T-helper 2 cell treated with Interferon-gamma antibody and Interleukin-4, amounts not matched to agents 5 μg/mL and 100 μg/mL, for 36 hours (primary cell): ENCODE measurements around the gene HKDC1.
"Not testable (repeated sequence)": the region's sequence is repeated elsewhere in the genome, so short reads cannot be mapped to it uniquely, and the experiment has no call there.

Experiments used
- DNase-seq: peaks from one replicate; pipeline ENCODE4 v3.0.0; 2021; ENCODE audit warnings: low spot score
- H3K27ac Mint-ChIP-seq: one replicate; pipeline ENCODE4 v1.8.0; 2021; ENCODE audit warnings: mild to moderate bottlenecking, mixed read lengths
- H3K27me3 Mint-ChIP-seq: one replicate; pipeline ENCODE4 v1.8.0; 2021; ENCODE audit warnings: low read depth, mixed read lengths
- H3K36me3 Mint-ChIP-seq: one replicate; pipeline ENCODE4 v1.8.0; 2021; ENCODE audit warnings: low read depth, mixed read lengths
- H3K4me1 Mint-ChIP-seq: one replicate; pipeline ENCODE4 v1.8.0; 2021; ENCODE audit warnings: low read depth, mixed read lengths
- H3K4me3 Mint-ChIP-seq: one replicate; pipeline ENCODE4 v1.8.0; 2022; ENCODE audit warnings: mild to moderate bottlenecking, moderate library complexity, mixed read lengths
- H3K9me3 Mint-ChIP-seq: one replicate; pipeline ENCODE4 v1.8.0; 2021; ENCODE audit warnings: mixed read lengths

The HKDC1 gene, protein sequence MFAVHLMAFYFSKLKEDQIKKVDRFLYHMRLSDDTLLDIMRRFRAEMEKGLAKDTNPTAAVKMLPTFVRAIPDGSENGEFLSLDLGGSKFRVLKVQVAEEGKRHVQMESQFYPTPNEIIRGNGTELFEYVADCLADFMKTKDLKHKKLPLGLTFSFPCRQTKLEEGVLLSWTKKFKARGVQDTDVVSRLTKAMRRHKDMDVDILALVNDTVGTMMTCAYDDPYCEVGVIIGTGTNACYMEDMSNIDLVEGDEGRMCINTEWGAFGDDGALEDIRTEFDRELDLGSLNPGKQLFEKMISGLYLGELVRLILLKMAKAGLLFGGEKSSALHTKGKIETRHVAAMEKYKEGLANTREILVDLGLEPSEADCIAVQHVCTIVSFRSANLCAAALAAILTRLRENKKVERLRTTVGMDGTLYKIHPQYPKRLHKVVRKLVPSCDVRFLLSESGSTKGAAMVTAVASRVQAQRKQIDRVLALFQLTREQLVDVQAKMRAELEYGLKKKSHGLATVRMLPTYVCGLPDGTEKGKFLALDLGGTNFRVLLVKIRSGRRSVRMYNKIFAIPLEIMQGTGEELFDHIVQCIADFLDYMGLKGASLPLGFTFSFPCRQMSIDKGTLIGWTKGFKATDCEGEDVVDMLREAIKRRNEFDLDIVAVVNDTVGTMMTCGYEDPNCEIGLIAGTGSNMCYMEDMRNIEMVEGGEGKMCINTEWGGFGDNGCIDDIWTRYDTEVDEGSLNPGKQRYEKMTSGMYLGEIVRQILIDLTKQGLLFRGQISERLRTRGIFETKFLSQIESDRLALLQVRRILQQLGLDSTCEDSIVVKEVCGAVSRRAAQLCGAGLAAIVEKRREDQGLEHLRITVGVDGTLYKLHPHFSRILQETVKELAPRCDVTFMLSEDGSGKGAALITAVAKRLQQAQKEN

DNA sequence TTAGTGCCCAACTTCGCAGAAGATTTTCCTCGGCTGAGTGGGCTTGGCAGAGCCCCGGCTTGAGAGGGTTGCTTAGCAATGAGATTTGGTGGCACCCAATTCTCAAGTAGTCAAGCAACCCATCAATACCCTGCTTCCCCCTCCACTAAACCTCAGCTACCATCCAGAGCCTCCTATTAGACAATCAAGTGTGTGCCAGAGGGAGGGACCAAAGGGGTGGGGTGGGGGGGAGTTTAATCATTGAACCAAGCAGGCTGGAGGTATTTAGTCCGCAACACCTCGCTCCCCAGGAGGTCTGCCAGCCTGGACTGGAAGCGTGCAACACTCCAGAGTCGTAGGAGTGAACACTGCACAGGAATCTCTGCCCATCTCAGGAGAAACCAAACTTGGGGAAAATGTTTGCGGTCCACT, at the start of gene HKDC1:
TSS of gene HKDC1 (plus strand) at position 292 of the 411 bp plus-strand sequence. CDS start at position 396, 104 bp downstream.
- H3K27ac Mint-ChIP-seq: peak within 1 kb of the TSS; percentile 74
- H3K4me3 Mint-ChIP-seq: no peak within 1 kb of the TSS
- no peaks in the 10 kb centered on the region for H3K36me3 Mint-ChIP-seq
- no peak for DNase-seq
- peaks cover 49% of the 10 kb centered on the region for H3K4me1 Mint-ChIP-seq
- no peaks in the 10 kb centered on the region for H3K27me3 Mint-ChIP-seq
- H3K9me3 Mint-ChIP-seq: no peaks in the 10 kb centered on the region

DNA sequence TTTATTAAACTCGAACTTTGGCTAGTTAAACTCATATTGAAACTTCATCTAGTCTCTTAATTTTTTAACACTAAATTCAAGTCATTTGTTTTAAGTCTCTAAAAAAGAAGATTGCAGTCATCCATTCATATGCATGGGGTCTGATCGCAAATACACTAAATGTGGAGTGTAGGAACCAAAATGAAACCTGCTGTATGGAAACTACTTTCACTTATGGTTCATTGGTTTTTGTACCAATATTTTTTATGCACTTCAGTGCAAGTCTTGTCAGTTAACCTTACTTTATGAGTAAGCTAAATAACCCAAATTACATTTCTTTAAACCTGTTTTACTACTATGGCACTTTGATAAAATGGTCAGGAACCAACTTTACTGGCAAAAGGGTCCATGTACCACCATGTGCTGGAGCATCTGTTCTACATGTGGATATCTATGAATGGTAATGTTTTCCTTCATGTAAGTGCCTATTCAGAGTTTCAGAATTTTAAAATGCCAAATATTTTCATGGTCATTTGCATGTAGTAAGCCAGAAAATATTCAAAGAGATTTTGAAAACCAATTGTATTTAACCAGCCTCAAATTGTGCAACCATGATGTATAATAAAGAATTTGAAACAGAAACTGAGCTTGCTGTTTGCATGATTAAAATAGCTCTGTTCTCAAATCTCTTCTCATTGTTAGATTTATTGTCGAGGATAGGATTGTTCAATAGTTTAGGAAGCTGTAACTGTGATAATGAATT, 47.7 kb upstream of the HKDC1 start:
- H3K4me1 Mint-ChIP-seq: no peaks in the 10 kb centered on the region
- H3K4me3 Mint-ChIP-seq: no peak overlapping the region
- no peaks in the 10 kb centered on the region for H3K9me3 Mint-ChIP-seq
- H3K27ac Mint-ChIP-seq: no peak overlapping the region
- no peaks in the 10 kb centered on the region for H3K27me3 Mint-ChIP-seq
- no peak for DNase-seq
- H3K36me3 Mint-ChIP-seq: peaks cover 25% of the 10 kb centered on the region

DNA sequence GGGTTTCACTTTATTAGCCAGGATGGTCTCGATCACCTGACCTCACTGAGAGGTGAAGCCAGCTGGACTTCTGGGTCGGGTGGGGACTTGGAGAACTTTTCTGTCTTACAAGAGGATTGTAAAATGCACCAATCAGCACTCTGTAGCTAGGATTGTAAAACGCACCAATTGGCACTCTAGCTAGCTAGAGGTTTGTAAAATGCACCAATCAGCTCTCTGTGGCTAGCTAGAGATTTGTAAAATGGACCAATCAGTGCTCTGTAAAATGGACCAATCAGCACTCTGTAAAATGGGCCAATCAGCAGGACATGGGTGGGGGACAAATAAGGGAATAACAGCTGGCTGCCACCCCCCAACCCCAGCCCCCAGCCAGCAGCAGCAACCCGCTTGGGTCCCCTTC, 44.8 kb upstream of the HKDC1 start:
- DNase-seq, H3K9me3 Mint-ChIP-seq, H3K27me3 Mint-ChIP-seq, H3K4me1 Mint-ChIP-seq, H3K4me3 Mint-ChIP-seq, H3K27ac Mint-ChIP-seq: not testable (repeated sequence)
- H3K36me3 Mint-ChIP-seq: peaks cover 12% of the 10 kb centered on the region

DNA sequence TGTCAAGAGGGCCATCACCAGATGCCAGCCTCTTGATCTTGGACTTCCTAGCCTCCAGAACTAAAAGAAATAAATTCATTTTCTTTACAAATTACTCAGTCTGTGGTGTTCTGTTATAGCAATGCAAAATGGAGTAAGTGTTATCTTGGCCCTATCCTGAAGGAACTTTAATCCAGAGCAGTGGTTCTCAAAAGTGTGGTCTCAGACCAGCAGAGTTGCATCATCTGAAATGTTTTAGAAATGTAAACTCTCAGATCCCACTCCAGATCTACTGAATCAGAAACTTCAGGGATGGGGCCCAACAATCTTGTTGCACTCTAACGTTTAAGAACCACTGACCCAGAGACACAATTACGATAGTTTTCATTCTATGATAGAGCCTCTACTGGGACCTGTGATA, 43.3 kb upstream of the HKDC1 start:
- H3K27ac Mint-ChIP-seq: no peak overlapping the region
- no peaks in the 10 kb centered on the region for H3K9me3 Mint-ChIP-seq
- no peaks in the 10 kb centered on the region for H3K27me3 Mint-ChIP-seq
- peaks cover 4% of the 10 kb centered on the region for H3K36me3 Mint-ChIP-seq
- H3K4me1 Mint-ChIP-seq: peaks cover 19% of the 10 kb centered on the region
- H3K4me3 Mint-ChIP-seq: no peak overlapping the region
- DNase-seq: no peak

DNA sequence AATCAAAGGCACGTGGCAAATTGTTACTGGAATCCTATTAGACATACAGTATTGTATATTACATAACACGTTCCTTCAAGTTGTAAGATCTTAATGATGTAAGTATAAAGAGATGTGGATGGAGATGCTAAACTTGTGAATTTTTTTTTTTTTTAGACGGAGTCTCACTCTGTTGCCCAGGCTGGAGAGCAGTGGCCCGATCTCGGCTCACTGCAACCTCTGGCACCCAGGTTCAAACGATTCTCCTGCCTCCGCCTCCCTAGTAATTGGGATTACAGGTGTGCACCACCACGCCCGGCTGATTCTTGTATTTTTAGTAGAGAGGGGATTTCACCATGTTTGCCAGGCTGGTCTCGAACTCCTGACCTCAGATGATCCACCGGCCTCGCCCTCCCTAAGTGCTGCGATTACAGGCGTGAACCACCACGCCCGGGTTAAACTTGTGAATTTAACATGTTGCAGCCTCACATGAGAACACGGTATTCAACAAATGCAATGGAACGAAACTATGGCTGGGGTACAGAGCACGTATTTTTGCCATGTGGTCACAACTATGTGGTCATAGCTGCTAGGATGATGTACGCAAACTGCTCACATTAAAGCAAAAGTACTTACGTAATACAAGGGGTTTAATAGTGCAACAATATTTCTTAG, 40.9 kb upstream of the HKDC1 start:
- H3K9me3 Mint-ChIP-seq: no peaks in the 10 kb centered on the region
- H3K36me3 Mint-ChIP-seq: peaks cover 4% of the 10 kb centered on the region
- H3K4me1 Mint-ChIP-seq: peaks cover 26% of the 10 kb centered on the region
- peak; percentile 22 for DNase-seq
- H3K27ac Mint-ChIP-seq: peak overlapping the region; percentile 99
- peak overlapping the region; percentile 89 for H3K4me3 Mint-ChIP-seq
- H3K27me3 Mint-ChIP-seq: no peaks in the 10 kb centered on the region

DNA sequence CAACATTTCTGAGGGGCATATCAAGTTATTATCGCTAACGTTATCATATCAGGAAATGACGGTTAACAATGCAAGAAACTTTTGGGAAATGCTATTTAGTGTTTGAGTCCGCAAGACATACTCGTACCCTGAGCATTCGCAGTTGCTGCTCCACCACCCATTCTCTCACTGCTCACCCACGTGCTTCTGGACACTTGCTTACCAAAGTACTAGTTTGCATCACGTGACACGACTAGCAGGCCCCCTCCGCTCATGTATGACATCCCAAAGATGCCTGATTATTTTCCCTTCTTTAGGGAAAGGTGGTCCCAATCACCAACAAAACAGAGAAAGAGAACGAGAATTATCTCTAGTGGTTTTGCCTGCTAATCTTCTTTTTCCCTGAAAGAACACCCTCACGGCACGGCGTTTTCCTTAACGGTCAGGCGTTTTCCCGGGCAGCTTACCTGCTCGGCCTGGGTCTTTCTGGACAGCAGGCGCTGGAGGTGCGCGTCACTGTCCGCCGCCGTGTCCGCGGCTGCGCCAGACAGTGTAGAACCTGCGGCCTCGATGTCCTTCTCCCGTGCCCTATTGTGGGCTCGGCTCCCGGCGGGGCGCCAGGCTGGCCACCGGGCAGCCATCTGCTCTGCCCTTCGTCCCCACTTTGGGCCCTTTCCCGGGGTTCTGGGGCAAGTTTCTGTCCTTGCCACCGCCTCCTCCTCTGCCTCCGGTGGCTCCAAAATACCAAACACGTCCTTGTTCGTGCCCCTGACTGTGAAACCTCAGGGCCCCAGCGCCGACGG, 40.2 kb upstream of the HKDC1 start, which contains the start of gene SUPV3L1:
TSS of gene SUPV3L1 (plus strand) at position 492 of the 782 bp plus-strand sequence. CDS start at position 550, 58 bp downstream.
- peaks cover 4% of the 10 kb centered on the region for H3K36me3 Mint-ChIP-seq
- no peaks in the 10 kb centered on the region for H3K27me3 Mint-ChIP-seq
- peaks cover 28% of the 10 kb centered on the region for H3K4me1 Mint-ChIP-seq
- peak; percentile 85 for DNase-seq
- no peaks in the 10 kb centered on the region for H3K9me3 Mint-ChIP-seq
- peak within 1 kb of the TSS; percentile 89 for H3K4me3 Mint-ChIP-seq
- peak within 1 kb of the TSS; percentile 99 for H3K27ac Mint-ChIP-seq

DNA sequence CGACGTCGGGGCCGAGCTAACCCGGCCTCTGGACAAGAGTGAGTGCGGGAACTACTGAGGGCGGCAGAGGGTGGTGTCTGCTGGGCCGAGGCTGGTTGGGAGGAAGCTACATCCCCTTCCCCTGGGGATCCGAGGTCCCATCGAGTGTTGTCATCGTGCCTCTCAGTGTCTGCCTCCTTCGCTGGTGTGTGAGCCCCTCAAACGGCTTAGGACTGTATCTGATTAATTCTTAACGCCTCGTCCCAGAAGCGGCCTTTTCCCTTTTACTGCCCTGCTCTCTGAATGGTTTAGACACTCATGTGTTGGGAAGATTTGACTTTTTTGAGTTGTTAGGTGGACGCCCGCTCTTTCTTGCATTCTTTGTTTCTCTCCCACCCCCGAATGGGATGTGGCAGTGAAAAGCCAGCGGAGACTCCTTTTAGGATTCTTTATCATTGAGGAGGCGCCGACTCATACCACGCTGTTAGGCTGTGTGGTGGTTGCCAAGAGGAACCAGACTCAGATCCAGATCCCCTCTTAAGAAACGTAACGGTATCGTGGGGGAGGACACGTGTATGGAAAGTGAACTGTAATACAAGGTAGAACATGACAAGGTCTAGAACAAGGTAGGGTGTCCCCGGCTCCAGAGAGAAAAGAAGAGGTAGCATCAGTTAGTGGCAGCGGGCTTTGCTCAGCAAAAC, 39.5 kb upstream of the HKDC1 start:
- peak; percentile 19 for DNase-seq
- Mint-ChIP-seq H3K36me3 (peaks cover 4% of the 10 kb centered on the region), H3K4me1 (peaks cover 28% of the 10 kb centered on the region), H3K4me3 (peak overlapping the region; percentile 89), H3K27ac (peak overlapping the region; percentile 99), H3K9me3 (no peaks in the 10 kb centered on the region), H3K27me3 (no peaks in the 10 kb centered on the region)

DNA sequence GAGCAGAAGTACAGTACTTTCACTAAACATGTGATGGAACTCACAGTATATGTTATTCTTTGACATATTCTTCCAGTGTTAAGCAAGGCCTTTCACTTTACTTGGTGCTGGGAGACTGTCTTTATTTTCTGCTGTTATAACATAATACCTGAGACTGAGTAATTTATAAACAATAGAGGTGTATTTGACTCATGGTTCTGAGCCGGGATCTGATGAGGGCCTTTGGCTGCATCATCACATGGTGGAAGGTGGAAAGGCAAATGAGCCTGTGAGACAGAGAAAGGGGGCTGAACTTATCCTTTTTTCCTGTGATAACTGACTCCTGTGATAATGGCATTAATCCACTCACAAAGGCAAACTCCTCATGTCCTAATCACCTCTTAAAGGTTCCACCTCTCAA, 38.7 kb upstream of the HKDC1 start:
- Mint-ChIP-seq H3K9me3 (no peaks in the 10 kb centered on the region), H3K4me3 (peak overlapping the region; percentile 89), H3K4me1 (peaks cover 28% of the 10 kb centered on the region), H3K27me3 (no peaks in the 10 kb centered on the region), H3K27ac (peak overlapping the region; percentile 99), H3K36me3 (peaks cover 9% of the 10 kb centered on the region)
- DNase-seq: no peak

DNA sequence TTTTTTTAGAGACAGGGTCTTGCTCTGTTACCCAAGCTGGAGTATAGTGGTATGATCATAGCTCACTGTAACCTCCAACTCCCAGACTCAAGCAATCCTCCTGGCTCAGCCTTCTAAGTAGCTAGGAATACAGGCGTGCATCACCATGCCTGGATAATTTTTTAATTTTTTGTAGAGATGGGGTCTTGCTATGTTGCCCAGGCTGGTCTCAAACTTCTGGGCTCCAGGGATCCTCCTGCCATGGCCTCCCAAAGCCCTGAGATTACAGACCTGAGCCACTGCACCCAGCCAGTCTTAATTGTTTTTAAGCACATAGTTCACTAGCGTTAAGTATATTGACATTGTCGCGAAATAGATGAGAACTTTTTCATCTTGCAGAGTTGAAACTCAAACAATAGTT, 38.1 kb upstream of the HKDC1 start:
- Mint-ChIP-seq H3K4me1 (peaks cover 28% of the 10 kb centered on the region), H3K27me3 (no peaks in the 10 kb centered on the region), H3K9me3 (no peaks in the 10 kb centered on the region), H3K36me3 (peaks cover 10% of the 10 kb centered on the region), H3K4me3 (no peak overlapping the region), H3K27ac (no peak overlapping the region)
- DNase-seq: no peak

DNA sequence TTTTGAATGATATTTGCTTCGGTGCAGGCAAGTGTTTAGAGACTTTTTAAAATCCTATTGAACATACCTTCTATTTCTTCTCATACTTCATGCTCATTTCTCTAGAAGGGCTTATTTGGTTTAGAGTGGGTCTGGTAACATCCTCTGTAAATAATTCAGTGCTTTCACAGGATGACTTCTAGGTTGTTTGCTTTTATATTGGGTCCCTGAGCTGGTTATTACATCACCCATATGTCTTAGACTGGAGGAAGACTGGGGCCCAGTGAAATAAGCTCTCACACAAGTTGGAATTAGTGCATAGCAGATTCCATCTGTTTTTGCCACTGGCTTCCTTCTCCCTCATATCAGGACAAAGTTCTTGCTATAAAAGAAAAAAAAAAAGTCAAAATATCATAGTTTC, 33.6 kb upstream of the HKDC1 start:
- Mint-ChIP-seq H3K9me3 (no peaks in the 10 kb centered on the region), H3K27me3 (no peaks in the 10 kb centered on the region), H3K4me3 (no peak overlapping the region), H3K27ac (no peak overlapping the region), H3K36me3 (peaks cover 25% of the 10 kb centered on the region), H3K4me1 (peaks cover 11% of the 10 kb centered on the region)
- DNase-seq: no peak

DNA sequence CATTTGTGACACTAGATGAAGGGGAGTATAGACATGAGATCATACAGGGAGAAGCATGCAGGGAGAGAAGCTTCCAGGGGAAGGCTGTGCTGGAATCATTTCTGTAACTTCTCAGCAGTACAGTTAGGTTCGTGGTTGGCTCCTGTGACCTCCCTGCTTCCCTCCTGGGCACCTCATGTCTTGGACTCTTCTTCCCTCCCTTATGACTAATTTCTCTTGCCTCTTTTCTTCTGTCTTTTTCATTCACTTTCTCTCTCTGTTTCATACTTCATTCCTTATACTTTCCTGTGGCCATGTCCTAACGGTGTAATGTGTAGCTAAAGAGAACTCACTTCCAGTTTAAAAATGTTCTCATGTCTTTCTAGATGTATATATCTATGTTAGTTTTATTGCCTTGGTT, 19.1 kb upstream of the HKDC1 start:
- H3K4me3 Mint-ChIP-seq: no peak overlapping the region

DNA sequence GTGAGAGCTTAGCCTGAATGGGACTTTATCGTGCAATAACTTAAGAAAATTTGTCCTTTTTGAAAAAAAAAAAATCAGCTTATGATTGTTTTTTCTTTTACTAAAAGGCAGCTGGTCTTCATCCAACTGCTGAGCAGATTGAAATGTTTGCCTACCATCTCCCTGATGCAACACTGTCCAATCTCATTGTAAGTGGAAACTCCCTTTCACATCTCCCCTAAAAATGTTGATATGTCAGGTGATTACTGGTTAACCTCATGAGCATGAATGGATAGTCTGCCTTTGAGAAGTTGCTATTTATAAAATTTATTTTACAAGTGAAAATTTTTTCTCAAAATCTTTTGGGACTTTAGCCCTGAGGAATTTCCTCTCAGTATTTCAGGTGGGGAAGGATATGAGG, 17.8 kb upstream of the HKDC1 start:
- DNase-seq: no peak
- Mint-ChIP-seq H3K36me3 (peaks cover 42% of the 10 kb centered on the region), H3K27ac (peak overlapping the region; percentile 83), H3K4me3 (peak overlapping the region; percentile 65), H3K9me3 (no peaks in the 10 kb centered on the region), H3K4me1 (peaks cover 37% of the 10 kb centered on the region), H3K27me3 (no peaks in the 10 kb centered on the region)

More for the DNA sequence above, 19.1 kb upstream of the HKDC1 start:
- H3K4me1 Mint-ChIP-seq: peaks cover 30% of the 10 kb centered on the region
- peak overlapping the region; percentile 92 for H3K27ac Mint-ChIP-seq
- H3K9me3 Mint-ChIP-seq: no peaks in the 10 kb centered on the region
- DNase-seq: no peak
- peaks cover 36% of the 10 kb centered on the region for H3K36me3 Mint-ChIP-seq
- H3K27me3 Mint-ChIP-seq: no peaks in the 10 kb centered on the region
